Left lobe of liver (tissue), 2 donors: ENCODE measurements around the gene DTYMK. TPM values are rescaled to one million over a fixed set of nuclear protein-coding genes. Genes with fewer than 3 reads are reported as not detected.
"Not testable (repeated sequence)": the region's sequence is repeated elsewhere in the genome, so short reads cannot be mapped to it uniquely, and the experiment has no call there.

ENCODE experiments used
- ATAC-seq: fragments of 200-7000 bp; cut with Tn5 transposase; one replicate; pipeline ENCODE4 v1.9.1; 2020; ENCODE audit warnings: mild to moderate bottlenecking, moderate library complexity
- DNase-seq: peaks from one replicate; pipeline ENCODE4 v3.0.0-alpha.2; 2020; ENCODE audit warnings: low spot score
- total RNA-seq: library from RNA; stranded (reverse); gene quantifications from one replicate; pipeline ENCODE4 v1.2.1, GENCODE V29; 2021
- donor health status: DM: no; HTN: no; CAD: no; lungs with moderate emphysema.
- donor health status: DM: no; HTN: yes; CAD: no.

The DTYMK gene, protein sequence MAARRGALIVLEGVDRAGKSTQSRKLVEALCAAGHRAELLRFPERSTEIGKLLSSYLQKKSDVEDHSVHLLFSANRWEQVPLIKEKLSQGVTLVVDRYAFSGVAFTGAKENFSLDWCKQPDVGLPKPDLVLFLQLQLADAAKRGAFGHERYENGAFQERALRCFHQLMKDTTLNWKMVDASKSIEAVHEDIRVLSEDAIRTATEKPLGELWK
- total RNA-seq = 11.5 TPM

DNA sequence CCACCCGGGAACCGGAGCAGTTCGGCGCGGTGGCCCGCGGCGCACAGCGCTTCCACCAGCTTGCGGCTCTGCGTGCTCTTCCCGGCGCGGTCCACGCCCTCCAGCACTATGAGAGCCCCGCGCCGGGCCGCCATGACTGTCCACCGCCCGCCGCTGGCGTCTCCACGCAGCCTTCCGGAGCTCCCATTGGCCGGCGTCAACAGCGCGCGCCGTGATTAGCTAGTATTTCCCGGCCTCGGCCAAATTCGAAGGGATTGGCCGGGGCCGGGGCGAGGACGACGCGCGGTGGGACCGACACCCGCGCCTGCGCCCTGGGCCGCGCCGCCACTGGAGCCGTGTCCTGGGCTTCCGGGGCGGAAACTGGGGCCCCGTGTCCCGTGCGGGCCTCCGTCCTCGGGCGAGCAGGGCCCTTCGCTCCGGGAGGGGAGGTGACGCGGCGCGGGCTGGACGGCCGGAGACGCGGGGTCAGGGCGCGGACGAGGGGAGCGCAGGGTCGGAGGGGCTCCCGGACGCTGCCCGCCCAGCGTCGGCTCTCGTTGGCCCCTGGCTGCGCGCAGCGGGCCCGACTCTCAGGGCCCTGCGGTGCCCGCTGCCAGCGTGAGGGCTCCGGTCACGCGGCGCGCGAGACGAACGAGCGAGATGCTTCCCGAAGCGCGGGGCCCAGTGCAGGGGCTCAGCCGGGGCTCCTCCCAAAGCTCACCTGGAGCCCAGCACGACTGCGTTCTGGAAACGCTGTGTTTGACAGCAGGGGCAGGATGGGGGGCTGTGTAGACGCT lies at the start of gene DTYMK:
DTYMK (minus strand) TSS at position 166 of the 776 bp plus-strand sequence; CDS start at position 134, 32 bp downstream.
- peak; percentile 95 for ATAC-seq
- DNase-seq = peak; percentile 98

DNA sequence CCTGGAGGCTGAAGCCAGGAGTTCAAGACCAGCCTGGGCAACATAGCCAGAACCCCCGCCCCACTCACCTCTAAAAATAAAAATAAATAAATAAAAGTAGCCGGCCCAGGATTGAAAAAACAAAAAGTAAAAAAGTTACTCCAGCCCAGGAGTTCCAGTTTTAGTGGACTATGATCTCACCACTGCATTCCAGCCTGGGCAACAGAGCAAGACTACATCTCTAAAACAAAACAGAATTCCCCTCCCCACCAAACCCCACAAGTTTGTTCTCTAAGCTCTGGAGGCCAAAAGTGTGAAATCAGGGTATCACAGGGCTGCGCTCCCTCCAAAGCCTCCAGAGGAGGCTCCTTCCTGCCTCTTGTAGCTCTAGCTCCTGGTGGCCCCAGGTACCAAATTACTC lies 49.5 kb upstream of the DTYMK start:
- no peak for DNase-seq

DNA sequence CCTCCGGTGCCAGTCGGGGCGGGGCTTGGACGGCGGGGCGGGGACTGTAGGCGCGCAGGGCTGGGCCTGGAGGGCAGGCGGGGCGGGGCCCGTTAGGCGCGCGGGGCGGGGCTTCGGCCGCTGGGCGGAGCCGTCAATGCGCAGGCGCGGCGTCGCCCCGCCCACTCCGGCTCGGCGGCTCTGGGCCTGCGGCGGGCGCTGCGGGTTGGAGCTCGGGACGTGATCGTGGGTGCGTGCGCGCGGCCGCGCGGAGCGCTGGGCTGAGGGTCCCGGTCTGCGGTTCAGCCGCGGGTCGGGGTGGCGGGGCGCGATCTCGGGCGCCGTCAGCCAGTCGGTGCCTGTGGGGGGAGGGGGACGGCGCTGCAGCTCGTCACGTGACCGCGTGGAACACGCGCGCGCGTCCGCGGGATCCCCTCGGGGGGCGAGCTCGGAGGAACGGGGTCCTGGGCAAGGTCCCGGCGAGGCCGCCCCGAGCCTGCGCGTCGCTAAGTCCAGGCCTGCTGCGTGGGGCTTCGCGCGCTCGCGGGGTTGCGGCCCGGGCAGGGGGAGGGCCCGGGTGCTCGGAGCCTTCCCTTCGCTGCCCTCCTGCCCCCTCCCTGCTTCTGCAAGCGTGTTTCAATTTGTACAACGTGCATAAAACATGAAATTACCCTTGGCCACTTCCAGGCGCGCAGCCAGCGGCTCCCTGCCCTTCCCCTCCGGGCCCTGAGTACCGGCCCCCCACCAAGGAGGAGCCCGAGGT lies 48.0 kb upstream of the DTYMK start, which contains the start of gene D2HGDH:
D2HGDH (plus strand) TSS at position 164 of the 742 bp plus-strand sequence. CDS start 595 bp downstream, outside the sequence.
- ATAC-seq (peak; percentile 88), DNase-seq (peak; percentile 95)

More for the DNA sequence above, 49.5 kb upstream of the DTYMK start:
- ATAC-seq = peak; percentile 2

DNA sequence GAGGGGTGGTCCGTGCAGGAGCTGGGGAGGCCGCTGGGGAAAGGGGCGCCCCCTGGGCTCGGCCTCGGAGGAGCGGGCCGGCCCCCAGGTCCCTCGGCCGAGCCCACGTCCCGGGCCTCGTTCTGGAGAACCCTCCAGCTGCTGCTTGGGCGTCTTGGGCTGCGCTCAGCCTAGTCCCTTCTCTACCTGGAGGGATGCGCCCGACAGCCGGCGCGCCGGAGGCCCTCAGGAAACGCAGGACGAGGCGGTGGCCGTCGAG lies 47.5 kb upstream of the DTYMK start:
- ATAC-seq = no peak
- no peak for DNase-seq

DNA sequence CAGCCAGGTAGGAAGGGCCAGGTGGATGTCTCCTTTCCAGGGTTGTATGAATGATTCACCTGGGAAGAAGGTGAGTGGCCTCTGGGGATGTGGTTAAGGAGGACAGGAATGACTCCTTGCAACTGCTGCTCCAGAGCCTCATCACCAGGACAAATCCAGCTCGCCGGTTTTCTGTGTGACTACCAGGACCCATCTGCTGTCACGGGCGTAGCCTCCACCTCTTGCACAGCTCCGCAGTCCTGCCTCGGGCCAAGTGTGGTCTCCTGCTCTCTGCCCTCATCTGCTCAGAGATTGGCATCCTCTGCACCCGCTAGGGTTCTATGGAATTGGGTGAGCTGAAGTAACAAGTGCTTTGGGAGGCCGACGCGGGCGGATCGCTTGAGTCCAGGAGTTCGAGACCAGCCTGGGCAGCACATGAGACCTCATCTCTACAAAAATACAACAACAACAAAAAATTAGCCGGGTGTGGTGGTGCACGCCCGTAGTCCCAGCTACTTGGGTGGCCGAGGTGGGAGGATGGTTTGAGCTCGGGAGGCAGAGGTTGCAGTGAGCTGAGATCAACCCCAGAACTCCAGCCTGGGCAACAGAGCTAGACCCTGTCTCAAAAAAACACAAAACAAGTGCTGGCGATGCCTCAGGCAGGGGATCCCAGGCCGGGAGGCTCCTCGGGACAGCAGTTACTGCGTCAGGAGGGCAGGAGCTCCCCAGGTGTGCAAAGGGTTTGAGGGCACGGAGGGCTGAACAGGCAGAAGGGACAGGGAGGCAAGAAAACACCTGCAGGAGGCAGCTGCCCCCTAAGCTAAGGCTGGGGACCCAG lies 47.0 kb upstream of the DTYMK start:
- no peak for DNase-seq
- no peak for ATAC-seq

DNA sequence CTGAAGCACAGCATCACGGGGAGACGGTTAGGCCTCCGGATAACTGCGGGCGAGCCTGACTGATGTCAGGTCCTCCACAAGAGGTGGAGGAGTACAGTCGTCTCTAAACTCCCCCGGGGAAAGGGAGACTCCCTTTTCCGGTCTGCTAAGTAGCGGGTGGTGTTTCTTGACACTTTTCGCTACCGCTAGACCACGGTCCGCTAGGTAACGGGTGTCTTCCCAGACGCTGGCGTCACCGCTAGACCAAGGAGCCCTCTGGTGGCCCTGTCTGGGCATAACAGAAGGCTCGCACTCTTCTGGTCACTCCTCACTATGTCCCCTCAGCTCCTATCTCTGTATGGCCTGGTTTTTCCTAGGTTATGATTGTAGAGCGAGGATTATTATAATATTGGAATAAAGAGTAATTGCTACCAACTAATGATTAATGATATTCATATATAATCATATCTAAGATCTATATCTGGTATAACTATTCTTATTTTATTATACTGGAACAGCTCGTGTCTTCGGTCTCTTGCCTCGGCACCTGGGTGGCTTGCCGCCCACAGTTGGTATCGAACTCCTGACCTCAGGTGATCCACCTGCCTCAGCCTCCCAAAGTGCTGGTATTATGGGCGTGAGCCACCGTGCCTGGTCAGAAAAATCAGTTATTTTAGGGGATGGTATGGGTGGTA lies 46.0 kb upstream of the DTYMK start:
- not testable (repeated sequence) for ATAC-seq
- DNase-seq = peak; percentile 72

DNA sequence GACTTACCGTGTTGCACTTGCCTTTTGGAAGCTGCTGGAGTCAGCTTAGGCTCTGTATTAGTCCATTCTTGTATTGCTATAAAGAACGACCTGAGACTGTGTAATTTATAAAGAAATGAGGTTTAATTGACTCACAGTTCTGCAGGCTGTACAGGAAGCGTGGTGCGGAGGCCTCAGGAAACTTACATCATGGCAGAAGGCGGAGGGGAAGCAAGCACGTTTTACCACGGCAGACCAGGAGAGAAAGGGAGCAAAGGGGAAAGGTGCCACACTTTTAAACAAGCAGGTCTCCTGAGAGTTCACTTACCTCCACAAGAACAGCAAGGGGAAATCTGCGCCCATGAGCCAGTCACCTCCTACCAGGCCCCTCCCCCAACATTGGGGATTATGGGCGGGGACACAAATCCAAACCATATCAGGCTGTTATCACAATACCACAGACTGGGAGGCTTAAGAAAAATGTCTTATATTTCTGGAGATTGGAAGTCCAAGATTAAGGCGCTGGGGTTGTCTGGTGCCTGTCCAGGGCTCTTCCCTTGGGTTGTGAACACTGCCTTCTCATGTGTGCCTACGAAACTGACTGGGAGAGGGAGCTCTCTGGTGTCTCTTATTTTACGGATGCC lies 44.2 kb upstream of the DTYMK start:
- ATAC-seq = no peak
- DNase-seq = no peak

DNA sequence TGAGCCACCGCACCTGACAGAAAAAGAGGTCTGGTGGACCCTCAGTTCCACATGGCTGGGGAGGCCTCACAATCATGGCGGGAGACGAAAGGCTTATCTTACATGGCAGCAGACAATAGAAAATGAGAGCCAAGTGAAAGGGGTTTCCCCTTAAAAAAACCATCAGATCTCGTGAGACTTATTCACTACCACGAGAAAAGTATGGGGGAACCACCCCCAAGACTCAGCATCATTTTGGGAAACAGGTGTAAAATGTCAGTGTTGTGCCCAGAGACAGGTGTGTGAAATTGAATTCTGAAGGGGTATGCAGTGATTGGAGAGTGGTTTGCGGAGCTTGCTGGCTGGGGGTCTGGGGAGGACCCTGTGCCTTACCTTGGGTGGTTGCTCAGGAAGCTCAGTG lies 43.3 kb upstream of the DTYMK start:
- no peak for ATAC-seq

DNA sequence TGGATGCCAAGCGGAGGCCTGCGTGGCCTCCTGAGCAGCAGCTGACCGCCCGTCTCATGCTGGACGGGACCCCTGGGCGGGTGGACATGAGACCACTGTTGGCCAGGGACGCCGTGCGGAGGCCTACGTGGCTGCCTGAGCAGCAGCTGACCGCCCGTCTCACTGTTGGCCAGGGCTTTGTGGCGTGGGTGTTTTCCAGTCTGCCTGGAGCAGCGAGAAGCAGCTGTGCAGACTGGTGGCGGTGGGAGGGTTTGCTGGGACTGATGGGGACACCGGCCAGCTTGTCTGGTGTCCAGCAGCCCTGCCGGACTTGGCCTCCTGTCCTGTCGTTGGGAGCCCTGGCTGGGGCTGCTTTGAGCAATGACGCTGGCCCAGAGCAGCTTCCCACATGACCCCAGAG lies 42.0 kb upstream of the DTYMK start:
- ATAC-seq = peak; percentile 83
- DNase-seq = peak; percentile 66

More for the DNA sequence above, 43.3 kb upstream of the DTYMK start:
- DNase-seq = no peak

DNA sequence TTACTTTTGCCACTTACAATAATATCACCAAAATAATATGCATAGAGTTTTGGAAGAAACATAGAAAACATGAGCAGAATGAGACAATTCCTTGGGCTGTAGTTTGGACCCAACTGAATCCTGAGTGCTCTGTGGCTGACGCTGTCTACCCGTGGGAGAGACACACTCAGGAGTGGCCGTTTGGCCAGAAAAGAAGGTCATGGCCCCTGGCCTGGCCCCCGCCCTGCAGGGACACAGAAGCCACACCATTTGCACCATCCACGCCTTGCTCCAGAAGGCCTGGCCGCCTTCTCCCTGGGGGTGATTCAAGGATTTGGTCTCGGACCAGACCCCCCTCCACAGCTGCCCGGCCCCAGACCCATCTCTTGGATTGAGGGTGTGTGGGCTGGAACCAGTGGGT lies 41.4 kb upstream of the DTYMK start:
- ATAC-seq (no peak), DNase-seq (no peak)

DNA sequence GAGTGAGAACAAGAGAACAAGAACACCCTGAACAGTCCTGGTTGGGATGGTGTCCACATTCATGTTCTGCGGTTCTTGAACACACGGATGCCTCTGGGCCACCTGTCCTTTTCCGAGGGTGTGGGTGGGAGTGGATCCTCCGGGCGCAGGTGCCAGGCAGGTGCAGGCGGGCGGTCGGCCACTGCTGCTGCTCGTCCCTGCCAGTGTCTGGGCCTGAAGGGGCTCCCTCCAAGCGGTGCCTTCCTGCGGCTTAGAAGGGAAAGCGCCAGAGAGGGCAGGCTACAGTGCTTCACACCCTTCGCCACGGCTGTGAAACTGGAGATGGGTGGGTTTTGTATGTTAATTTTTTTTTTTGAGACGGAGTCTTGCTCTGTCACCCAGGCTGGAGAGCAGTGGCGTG lies 39.8 kb upstream of the DTYMK start:
- DNase-seq (no peak), ATAC-seq (no peak)

DNA sequence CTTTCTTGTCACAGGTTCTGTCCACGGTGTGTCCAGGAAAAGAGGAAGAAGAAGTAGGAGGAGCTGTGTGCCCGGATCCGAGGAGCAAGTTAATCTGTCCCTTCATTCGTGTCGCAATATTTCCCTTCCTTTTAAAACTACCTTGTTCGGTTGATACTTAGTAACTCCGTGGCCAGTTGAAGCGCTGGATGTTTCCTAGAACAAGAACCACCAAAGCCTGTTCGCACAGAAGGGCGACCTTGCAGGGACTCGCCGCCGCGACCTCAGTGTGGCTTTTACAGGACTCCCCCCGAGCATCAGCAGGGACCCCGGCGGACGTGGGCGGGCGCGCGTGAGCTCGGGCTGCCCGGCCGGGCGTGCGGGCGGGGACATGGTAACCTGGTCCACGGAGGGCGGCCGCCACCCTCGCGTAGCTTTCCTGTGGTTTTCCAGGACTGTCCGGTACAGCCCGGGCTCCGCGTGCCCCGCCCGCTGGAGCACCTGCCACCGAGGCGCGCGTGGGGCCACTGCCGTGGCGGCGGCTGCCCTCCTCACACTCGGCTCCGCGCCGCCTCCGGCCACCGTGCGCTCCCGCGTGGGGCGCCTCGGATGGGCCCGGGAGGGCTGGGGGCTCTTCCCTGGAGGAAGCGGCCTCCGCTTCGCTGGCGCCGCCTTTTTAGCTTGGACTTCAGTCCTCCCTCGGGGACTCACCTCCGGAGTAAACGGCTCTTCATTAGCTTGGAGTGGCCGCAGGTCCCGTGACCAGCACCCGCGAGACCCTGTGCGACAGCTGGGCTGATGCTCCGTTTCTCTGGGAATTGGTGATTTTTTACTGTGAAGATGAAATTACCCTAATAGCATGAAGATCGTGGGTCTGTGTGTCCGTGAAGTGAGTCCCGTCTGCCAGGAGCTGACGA lies 38.6 kb upstream of the DTYMK start:
- ATAC-seq = no peak
- DNase-seq = no peak

DNA sequence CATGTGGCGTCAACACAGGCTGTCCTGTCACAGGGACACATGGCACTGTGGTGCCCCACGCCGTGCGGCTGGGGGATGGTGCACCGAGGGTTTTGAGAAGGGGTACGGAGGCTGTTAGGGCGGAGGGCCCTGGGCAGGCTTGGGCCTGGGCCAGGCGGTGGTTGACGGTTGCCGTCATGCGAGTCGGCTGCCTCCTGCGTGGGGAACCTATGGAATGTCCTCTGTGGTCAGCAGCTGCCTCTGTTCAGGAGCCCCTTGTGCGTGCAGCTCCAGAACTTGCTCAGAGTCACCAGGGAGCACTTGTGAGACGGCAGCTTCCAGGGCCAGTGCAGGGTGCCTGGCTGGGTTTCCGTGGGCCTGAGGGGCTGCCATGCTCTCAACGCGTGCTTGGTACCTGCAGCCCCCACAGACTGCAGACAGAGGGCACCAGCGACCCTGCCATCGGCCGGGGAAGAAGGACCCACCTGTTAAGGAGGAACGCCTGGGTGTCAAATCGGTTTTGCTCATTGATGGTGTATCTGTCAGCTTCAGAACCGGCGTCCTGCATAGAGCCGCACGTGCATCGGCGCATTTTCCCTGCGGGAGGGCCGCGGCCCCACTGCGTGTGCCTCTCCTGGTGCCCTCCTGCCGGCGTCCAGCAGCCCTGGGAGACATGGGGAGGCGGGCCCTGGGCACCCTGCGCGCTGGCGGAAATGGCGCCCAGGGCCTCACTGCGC lies 37.8 kb upstream of the DTYMK start:
- no peak for DNase-seq
- no peak for ATAC-seq

DNA sequence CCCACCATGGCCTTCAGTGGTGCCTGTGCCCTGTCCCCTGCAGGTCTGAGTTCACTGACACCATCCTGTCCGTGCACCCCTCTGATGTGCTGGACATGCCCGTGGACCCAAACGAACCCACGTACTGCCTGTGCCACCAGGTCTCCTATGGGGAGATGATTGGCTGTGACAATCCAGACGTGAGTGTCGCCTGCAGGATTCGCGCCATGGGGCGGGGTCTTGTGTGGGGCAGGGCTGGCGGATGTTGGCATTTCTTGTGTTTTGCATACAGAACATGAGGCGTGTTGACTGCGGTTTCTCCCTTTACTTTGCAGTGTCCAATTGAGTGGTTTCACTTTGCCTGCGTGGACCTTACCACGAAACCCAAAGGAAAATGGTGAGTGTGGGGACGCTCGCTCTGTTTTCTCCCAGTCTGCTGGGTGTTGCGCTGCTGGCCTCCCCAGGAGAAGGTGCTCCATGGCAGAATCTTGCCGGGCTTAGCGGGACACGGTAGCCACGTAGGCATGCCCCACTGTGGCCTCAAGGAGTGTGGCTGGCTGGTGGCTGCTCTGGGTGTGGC lies 36.4 kb upstream of the DTYMK start:
- ATAC-seq (no peak), DNase-seq (no peak)

DNA sequence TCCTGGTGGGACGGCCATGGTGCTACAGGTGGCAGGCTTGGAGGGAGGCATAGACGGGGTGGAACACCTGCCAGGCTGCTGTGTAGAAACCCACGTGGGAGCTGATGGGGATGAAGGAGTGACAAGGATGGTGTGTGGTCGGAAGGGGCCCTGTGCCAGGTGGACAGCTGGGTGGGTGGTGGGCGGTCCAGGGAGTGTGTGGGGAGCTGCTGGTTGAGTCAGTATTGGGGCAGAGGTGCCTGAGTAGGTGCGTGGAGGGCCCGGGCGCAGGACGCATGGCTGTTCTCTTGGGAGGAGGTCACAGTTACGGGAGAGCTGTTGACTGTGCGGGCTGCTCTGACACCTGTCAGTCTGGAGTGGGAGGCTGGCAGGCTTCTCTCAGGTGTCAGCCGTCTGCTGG lies 35.2 kb upstream of the DTYMK start:
- ATAC-seq = no peak

DNA sequence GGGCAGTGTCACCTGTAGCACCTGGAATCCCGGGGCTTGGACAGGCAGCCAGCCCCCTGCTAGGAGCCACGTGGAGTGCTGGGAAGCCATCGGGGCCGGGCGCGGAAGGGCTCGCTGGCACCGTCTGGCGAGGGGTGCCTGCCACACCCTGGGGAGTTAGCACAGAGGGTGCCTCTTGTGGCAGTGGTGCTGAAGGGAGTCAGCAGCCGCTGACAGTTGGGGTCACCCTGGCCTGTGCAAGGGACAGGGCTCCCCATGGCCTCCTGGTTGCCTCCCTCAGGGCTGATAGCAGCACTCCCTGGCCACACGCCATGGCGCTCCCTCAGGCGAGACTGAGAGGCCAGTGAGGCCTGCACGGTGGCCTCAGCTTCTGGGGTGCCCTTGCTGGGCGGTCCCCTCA lies 33.9 kb upstream of the DTYMK start:
- ATAC-seq = no peak
- DNase-seq = no peak

More for the DNA sequence above, 35.2 kb upstream of the DTYMK start:
- DNase-seq = no peak

DNA sequence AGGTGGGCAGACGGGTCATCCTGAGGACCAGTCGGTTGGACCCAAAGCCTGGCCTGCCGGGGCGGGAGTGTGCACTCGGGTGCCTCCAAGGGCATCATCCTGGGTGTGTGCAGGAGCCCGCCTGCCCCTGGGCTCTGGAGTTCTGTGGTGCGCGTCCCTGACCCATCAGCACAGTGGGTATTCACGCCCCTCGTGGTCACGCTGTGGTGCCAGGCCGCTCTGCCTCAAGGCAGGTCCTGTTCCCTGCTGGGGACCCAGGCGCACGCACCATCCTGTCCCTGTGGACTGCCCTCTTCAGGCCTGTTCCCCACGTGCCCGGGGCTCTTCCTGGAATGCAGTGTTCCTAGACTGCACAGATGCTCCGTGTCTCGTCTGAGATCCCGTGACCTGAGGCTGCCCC lies 33.5 kb upstream of the DTYMK start:
- no peak for ATAC-seq
- DNase-seq = no peak

DNA sequence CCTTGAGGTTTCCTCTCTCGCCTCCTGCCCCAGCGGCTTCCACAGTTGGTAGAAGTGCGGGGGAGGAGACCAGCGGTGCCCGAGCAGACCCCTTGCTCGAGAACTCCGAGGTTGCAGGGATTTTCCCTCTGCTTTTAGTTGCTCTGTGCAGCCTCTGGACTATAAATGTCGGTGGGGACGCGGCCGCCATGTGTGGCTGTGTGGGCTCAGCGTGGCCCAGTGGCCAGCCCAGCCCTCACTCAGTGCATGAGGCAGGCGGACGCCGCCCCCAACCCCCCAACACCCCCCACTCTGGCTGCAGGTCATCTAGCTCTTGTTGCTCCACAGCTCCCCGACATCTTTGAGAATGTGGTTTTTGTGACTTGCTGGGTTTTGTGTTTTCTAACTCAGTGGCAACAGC lies 32.5 kb upstream of the DTYMK start:
- no peak for DNase-seq
- ATAC-seq = no peak
